Upper lobe of left lung (tissue), 6 donors: ENCODE measurements around the gene MSH6. TPM values are rescaled to one million over a fixed set of nuclear protein-coding genes. Genes with fewer than 3 reads are reported as not detected.

Source experiments
- ATAC-seq, 2 donors: fragments of 200-7000 bp; cut with Tn5 transposase; one replicate each; pipeline ENCODE4 v1.9.1; 2022; ENCODE audit warnings: mild to moderate bottlenecking in 2 of 2, moderate library complexity in 2 of 2; ENCODE audit not compliant: low FRiP score in 2 of 2
- DNase-seq, 2 donors: peaks; one replicate each; pipeline ENCODE4 v3.0.0-alpha.2; 2019 to 2020
- H3K27ac ChIP-seq, 4 donors: fragments of 200-600 bp; sonication (generic); one replicate each; pipeline ENCODE4 v1.5.1; 2016 to 2019
- H3K27me3 ChIP-seq, 4 donors: fragments of 200-600 bp; sonication (generic); one replicate each; pipeline ENCODE4 v1.5.1; 2017 to 2019
- H3K36me3 ChIP-seq, 4 donors: fragments of 200-600 bp; sonication (generic); one replicate each; pipeline ENCODE4 v1.5.1; 2016 to 2019
- H3K4me1 ChIP-seq, 4 donors: fragments of 200-600 bp; sonication (generic); one replicate each; pipeline ENCODE4 v1.5.1; 2018 to 2019
- H3K4me3 ChIP-seq, 4 donors: fragments of 200-600 bp; sonication (generic); one replicate each; pipeline ENCODE4 v1.5.1; 2017 to 2019; ENCODE audit warnings: mild to moderate bottlenecking in 2 of 4, moderate library complexity in 1 of 4
- H3K9me3 ChIP-seq, 4 donors: fragments of 200-600 bp; sonication (generic); one replicate each; pipeline ENCODE4 v1.5.1; 2018 to 2019
- CTCF ChIP-seq, 6 experiments: fragments of 450-650 bp in 4 of 6; fragments of 200-600 bp in 2 of 6; sonication (generic) in 2 of 6; IDR thresholded peaks; one replicate each; pipeline ENCODE4 v1.5.1; 2016 to 2019; ENCODE audit warnings: antibody characterized with exemption in 6 of 6
- EP300 ChIP-seq, 4 donors: sonication (generic); formaldehyde crosslinking; IDR thresholded peaks; one replicate each; pipeline ENCODE4 v1.5.1; 2017; ENCODE audit warnings: antibody characterized with exemption in 4 of 4, control low read depth in 2 of 4
- POLR2A ChIP-seq, 4 donors: fragments of 450-650 bp; IDR thresholded peaks; one replicate each; pipeline ENCODE4 v1.5.1; 2016 to 2017; ENCODE audit warnings: antibody characterized with exemption in 4 of 4, mild to moderate bottlenecking in 2 of 4
- POLR2AphosphoS5 ChIP-seq, 2 donors: sonication (generic); formaldehyde crosslinking; IDR thresholded peaks; one replicate each; pipeline ENCODE4 v1.5.1; 2017; ENCODE audit warnings: antibody characterized with exemption in 2 of 2
- WGBS, 2 donors: methylation state at CpG; one replicate each; pipeline ENCODE4 v1.1.5; 2017 to 2018; 5-methylcytosine and 5-hydroxymethylcytosine counted together
- total RNA-seq, 6 donors: library from RNA; depleted of rRNA in 4 of 6; stranded (reverse); fragments of >200 nt in 4 of 6; gene quantifications; one replicate each; pipeline versions ENCODE4 v1.1.0 to v1.2.1, GENCODE V29; 2016 to 2021
- donor health status: DM: no; HTN: no; CAD: no; lungs with moderate emphysema.
- donor health status: DM: no; HTN: yes; CAD: no; lungs with severe emphysema.

Gene MSH6
- total RNA-seq, 6 donors from 2014 or later: 21.6 to 35.5 (median 30.3) TPM

DNA sequence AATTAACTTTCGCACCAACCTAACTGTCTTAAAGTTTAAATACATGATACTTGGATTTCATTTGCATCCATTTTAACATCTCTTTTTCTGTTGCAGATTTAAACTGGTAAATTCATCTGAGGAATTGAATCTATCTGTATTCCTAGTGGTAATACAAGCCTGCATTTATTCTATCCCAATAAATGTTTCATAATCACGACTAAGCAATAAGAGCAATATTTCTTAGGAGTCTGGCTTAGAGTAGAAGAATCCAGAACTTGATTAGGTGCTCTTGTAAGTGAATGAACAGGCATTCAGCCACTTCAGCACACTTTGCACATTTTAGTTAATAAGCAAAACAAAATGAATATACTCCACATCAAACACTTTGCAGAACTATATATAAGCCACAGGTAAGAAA lies 27.0 kb downstream of the MSH6 start:
- Histone ChIP-seq H3K4me1 (no peaks in the 10 kb centered on the region), H3K4me3 (no peak overlapping the region), H3K9me3 (no peaks in the 10 kb centered on the region), H3K27me3 (no peaks in the 10 kb centered on the region), H3K36me3 (peaks cover 13 to 89% (median 48%) of the 10 kb centered on the region in 4 donors), H3K27ac (no peak overlapping the region)
- DNase-seq: no peak
- no peak for ATAC-seq
- TF ChIP-seq CTCF (IDR thresholded peaks at IDR 0.05): no peak
- TF ChIP-seq POLR2AphosphoS5 (IDR thresholded peaks at IDR 0.05): no peak
- no peak for TF ChIP-seq POLR2A (IDR thresholded peaks at IDR 0.05)
- TF ChIP-seq EP300 (IDR thresholded peaks at IDR 0.05): no peak
- 81 to 87% methylated on average over 2 of the region's 2 CpGs for WGBS, 2 donors

DNA sequence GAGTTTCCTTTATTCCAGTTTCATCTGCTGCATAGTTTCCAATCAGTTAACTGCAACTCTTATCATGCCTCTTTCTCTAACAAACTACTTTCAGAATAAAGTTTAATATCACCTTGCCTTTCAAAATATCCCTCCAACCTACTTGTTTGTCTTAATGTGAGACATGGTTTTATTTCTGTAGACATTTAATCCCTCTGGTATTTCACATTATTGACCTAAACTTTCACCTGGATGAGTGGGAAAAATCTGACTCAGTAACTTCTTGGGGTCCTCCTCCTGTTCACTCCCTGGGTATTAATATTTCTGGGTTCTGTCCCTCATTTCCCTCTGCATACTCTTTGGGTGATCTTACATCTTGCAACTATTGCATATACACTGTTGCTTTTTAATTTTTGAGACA lies 27.9 kb downstream of the MSH6 start:
- H3K36me3 ChIP-seq: peaks cover 9 to 89% (median 45%) of the 10 kb centered on the region in 4 donors
- TF ChIP-seq POLR2AphosphoS5 (IDR thresholded peaks at IDR 0.05): no peak

GRCh38 chr2:47811668-47812067 lies 28.7 kb downstream of the MSH6 start:
- Histone ChIP-seq H3K9me3 (no peaks in the 10 kb centered on the region), H3K27ac (no peak overlapping the region), H3K36me3 (peaks cover 9 to 89% (median 45%) of the 10 kb centered on the region in 4 donors), H3K4me1 (no peaks in the 10 kb centered on the region), H3K4me3 (no peak overlapping the region), H3K27me3 (no peaks in the 10 kb centered on the region)
- TF ChIP-seq CTCF (IDR thresholded peaks at IDR 0.05): no peak
- TF ChIP-seq EP300 (IDR thresholded peaks at IDR 0.05): no peak
- TF ChIP-seq POLR2AphosphoS5 (IDR thresholded peaks at IDR 0.05): peak in 1 of 2 donors; percentile 11
- DNase-seq (no peak), ATAC-seq (no peak)
- 80 to 85% methylated on average over 1 of the region's 1 CpG for WGBS, 2 donors

More for the DNA sequence above, 27.9 kb downstream of the MSH6 start:
- no peaks in the 10 kb centered on the region for H3K9me3 ChIP-seq
- no peaks in the 10 kb centered on the region for H3K27me3 ChIP-seq
- DNase-seq (no peak), ATAC-seq (no peak)
- H3K4me1 ChIP-seq: no peaks in the 10 kb centered on the region
- no peak overlapping the region for H3K27ac ChIP-seq
- H3K4me3 ChIP-seq: no peak overlapping the region

- H3K27me3 ChIP-seq: no peaks in the 10 kb centered on the region
- H3K27ac ChIP-seq: no peak overlapping the region
- H3K9me3 ChIP-seq: no peaks in the 10 kb centered on the region
- no peaks in the 10 kb centered on the region for H3K4me1 ChIP-seq
- WGBS, 2 donors: 96 to 98% methylated on average over 10 of the region's 10 CpGs
- H3K4me3 ChIP-seq: no peak overlapping the region
- peaks cover 5 to 89% (median 48%) of the 10 kb centered on the region in 4 donors for H3K36me3 ChIP-seq
- no peak for TF ChIP-seq EP300 (IDR thresholded peaks at IDR 0.05)
- TF ChIP-seq POLR2AphosphoS5 (IDR thresholded peaks at IDR 0.05): no peak
- no peak for TF ChIP-seq POLR2A (IDR thresholded peaks at IDR 0.05)
- no peak for TF ChIP-seq CTCF (IDR thresholded peaks at IDR 0.05)
- ATAC-seq: peak in 1 of 2 donors; percentile 61
- no peak for DNase-seq
Observed at GRCh38 chr2:47815764-47816163, 32.8 kb downstream of the MSH6 start.

DNA sequence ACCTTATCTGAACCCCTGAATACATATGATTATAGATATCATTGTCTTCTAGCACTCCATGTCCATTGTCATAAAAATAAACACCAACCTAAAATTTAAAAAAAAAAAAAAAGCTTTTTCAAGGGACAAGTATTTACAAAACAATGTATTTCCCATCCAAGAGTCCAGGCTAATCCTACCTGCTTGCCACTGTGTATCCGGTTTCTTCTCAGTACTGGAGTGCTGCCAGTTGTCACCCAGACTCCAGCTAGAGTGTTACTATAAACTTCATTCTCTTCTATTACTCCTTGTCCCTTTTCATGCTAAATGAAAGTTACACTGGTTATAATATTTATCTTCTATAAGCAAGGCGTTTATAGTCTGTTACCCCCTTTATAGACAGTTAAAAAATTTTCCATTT lies 35.8 kb downstream of the MSH6 start:
- H3K36me3 ChIP-seq: peaks cover 19 to 91% (median 47%) of the 10 kb centered on the region in 4 donors
- no peak for TF ChIP-seq EP300 (IDR thresholded peaks at IDR 0.05)
- TF ChIP-seq CTCF (IDR thresholded peaks at IDR 0.05): no peak
- no peak for TF ChIP-seq POLR2A (IDR thresholded peaks at IDR 0.05)
- no peak for TF ChIP-seq POLR2AphosphoS5 (IDR thresholded peaks at IDR 0.05)
- H3K4me1 ChIP-seq: no peaks in the 10 kb centered on the region
- no peaks in the 10 kb centered on the region for H3K9me3 ChIP-seq
- ATAC-seq (no peak), DNase-seq (no peak)
- no peak overlapping the region for H3K4me3 ChIP-seq
- no peaks in the 10 kb centered on the region for H3K27me3 ChIP-seq
- WGBS, 2 donors: 73 to 77% methylated on average over 2 of the region's 2 CpGs
- H3K27ac ChIP-seq: no peak overlapping the region
